T-cell (primary cell): ENCODE results near the gene RSPRY1. TPM values are rescaled to one million over a fixed set of nuclear protein-coding genes. Genes with fewer than 3 reads are reported as not detected.

ENCODE experiments used
- ATAC-seq, 4 experiments: fragments of 200-7000 bp in 3 of 4; fragments of 150-1000 bp in 1 of 4; cut with Tn5 transposase; replicated peaks in 1 of 4; 1 replicate in 3 of 4; 2 replicates in 1 of 4; pipeline ENCODE4 v1.10.0; 2021; ENCODE audit warnings: moderate library complexity in 3 of 4, mild to moderate bottlenecking in 2 of 4, moderate number of reproducible peaks in 1 of 4
- CTCF ChIA-PET, 2 donors: fragments of 300-600 bp; sonication (Branson Sonifier 250); formaldehyde crosslinking; loops; one replicate each; lab custom pipeline; 2022; ENCODE audit warnings: antibody characterized with exemption in 2 of 2; lab: Charles Lee
- POLR2A ChIA-PET, 2 donors: fragments of 300-600 bp; sonication (Branson Sonifier 250); formaldehyde crosslinking; loops; one replicate each; lab custom pipeline; 2022; ENCODE audit warnings: antibody characterized with exemption in 2 of 2; lab: Charles Lee
- DNase-seq, 35 experiments: peaks; one replicate each; pipeline versions ENCODE4 v3.0.0 to v3.0.0-alpha.2; 2013 to 2023
- H3K27ac ChIP-seq: one replicate; pipeline ENCODE4 v1.5.1; 2013; ENCODE audit warnings: low read length
- H3K27me3 ChIP-seq, 2 experiments: replicated peaks in 1 of 2; 1 replicate in 1 of 2; 2 replicates in 1 of 2; pipeline versions ENCODE4 v1.6.1 to v1.7.0; 2013; ENCODE audit warnings: low read length in 1 of 2, mixed read lengths in 1 of 2; ENCODE audit not compliant: control insufficient read depth in 2 of 2, insufficient read depth in 2 of 2; ENCODE audit errors: extremely low read depth in 1 of 2
- H3K36me3 ChIP-seq, 2 donors: 1 replicate in 1 of 2; 2 replicates in 1 of 2; pipeline versions ENCODE4 v1.6.1 to v1.7.0; 2013; ENCODE audit warnings: low read length in 1 of 2; ENCODE audit not compliant: control insufficient read depth in 2 of 2, insufficient read depth in 1 of 2; ENCODE audit errors: extremely low read depth in 1 of 2
- H3K4me1 ChIP-seq, 2 experiments: 1 replicate in 1 of 2; 2 replicates in 1 of 2; pipeline versions ENCODE4 v1.6.1 to v1.7.0; 2013; ENCODE audit warnings: low read length in 2 of 2, mixed read lengths in 1 of 2; ENCODE audit not compliant: insufficient read depth in 2 of 2, control insufficient read depth in 1 of 2; ENCODE audit errors: extremely low read depth in 1 of 2
- H3K4me3 ChIP-seq, 2 donors: 1 replicate in 1 of 2; 2 replicates in 1 of 2; pipeline versions ENCODE4 v1.5.1 to v1.7.0; 2013; ENCODE audit warnings: mild to moderate bottlenecking in 2 of 2, low read length in 1 of 2, moderate library complexity in 1 of 2; ENCODE audit not compliant: control insufficient read depth in 1 of 2; ENCODE audit errors: extremely low read depth in 1 of 2
- H3K9me3 ChIP-seq: 2 replicates; pipeline ENCODE4 v1.7.0; 2013
- H3K27ac Mint-ChIP-seq, 2 donors: one replicate each; pipeline ENCODE4 v1.8.0; 2020 to 2021; ENCODE audit warnings: mild to moderate bottlenecking in 2 of 2, mixed read lengths in 2 of 2
- H3K27me3 Mint-ChIP-seq, 2 donors: one replicate each; pipeline ENCODE4 v1.8.0; 2021 to 2022; ENCODE audit warnings: mixed read lengths in 2 of 2
- H3K36me3 Mint-ChIP-seq: one replicate; pipeline ENCODE4 v1.8.0; 2021; ENCODE audit warnings: mixed read lengths
- H3K4me1 Mint-ChIP-seq, 3 donors: one replicate each; pipeline ENCODE4 v1.8.0; 2020 to 2022; ENCODE audit warnings: mixed read lengths in 3 of 3, mild to moderate bottlenecking in 1 of 3
- H3K4me3 Mint-ChIP-seq, 3 donors: one replicate each; pipeline ENCODE4 v1.8.0; 2020 to 2022; ENCODE audit warnings: mild to moderate bottlenecking in 3 of 3, mixed read lengths in 3 of 3, moderate library complexity in 3 of 3
- H3K9me3 Mint-ChIP-seq, 3 donors: one replicate each; pipeline ENCODE4 v1.8.0; 2020 to 2022; ENCODE audit warnings: mixed read lengths in 3 of 3
- WGBS: methylation state at CpG from one replicate; pipeline ENCODE4 v1.1.5; 2013; ENCODE audit warnings: missing lambda C conversion rate; ENCODE audit not compliant: insufficient coverage; 5-methylcytosine and 5-hydroxymethylcytosine counted together
- total RNA-seq, 35 experiments: library from RNA in 6 of 35; stranded (reverse) in 6 of 35; fragments of 120-200 nt in 1 of 35; gene quantifications; one replicate each; pipeline versions ENCODE4 v1.2.1 to v1.2.4 and lab custom pipeline; 2013 to 2026

RSPRY1 gene
- total RNA-seq, 5 donors from 2014 or later (not counting 1 experiment from before 2014, with no cell fraction given), result 25.0 to 32.0 (median 28.2) TPM

DNA sequence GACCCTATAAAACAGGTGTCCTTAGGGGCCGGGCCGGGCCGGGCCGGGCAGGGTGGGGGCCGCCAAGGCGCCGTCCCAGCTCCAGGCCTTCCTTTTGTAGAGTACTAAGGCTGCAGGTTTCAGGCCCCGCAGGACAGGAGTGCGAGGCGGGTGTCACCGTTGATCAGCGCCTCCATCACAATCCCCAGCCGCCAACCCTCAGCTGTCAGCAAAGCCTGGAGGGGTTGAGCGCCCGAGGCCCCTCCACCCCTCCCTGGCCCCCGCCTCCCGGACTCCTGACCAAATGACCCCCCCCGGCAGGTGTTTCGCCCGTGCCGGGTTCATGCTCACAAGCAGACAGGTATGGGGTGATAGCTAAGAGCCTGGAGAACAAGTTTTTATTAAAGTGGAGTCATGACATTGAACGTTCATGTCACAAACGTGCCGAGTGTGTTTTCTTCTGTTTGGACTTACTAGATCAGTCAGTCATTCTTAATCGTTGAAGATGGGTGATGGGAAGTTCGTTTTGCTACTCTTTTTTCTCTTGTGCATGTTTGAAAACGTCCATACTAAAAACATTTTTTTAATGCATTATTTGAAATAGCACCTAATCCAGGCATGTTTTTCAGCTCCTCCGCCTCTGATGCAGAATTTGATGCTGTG is 59.5 kb downstream of the RSPRY1 start:
- POLR2A ChIA-PET, result interaction anchor here (0.5 to 0.6 kb wide), 3 partner anchors 14 to 286 kb away, joined by 3 to 8 read pairs (median 3); partner anchors contain the start of gene COQ9 (in 1 of the 2)
- H3K36me3 ChIP-seq, result peaks cover 6 to 40% of the 10 kb centered on the region in 2 donors
- ATAC-seq, result peak; percentile 6 to 21 (median 15)
- Mint-ChIP-seq H3K27ac (peak overlapping the region; percentile 58 to 71), H3K27me3 (no peaks in the 10 kb centered on the region), H3K9me3 (no peaks in the 10 kb centered on the region), H3K4me3 (peak overlapping the region; percentile 75 to 93 (median 81)), H3K36me3 (peaks cover 20% of the 10 kb centered on the region), H3K4me1 (peaks cover 18 to 28% (median 21%) of the 10 kb centered on the region in 3 donors)
- H3K9me3 ChIP-seq, result no peaks in the 10 kb centered on the region
- H3K27ac ChIP-seq, result peak overlapping the region; percentile 23
- 5% methylated on average over 14 of the region's 28 CpGs for WGBS
- CTCF ChIA-PET, result no interaction called here
- peaks cover 2 to 17% of the 10 kb centered on the region in 2 experiments for H3K4me1 ChIP-seq
- peak in 3 of 35 experiments; percentile 14 to 38 (median 17) for DNase-seq
- peak overlapping the region; percentile 66 to 68 for H3K4me3 ChIP-seq
- H3K27me3 ChIP-seq, result no peaks in the 10 kb centered on the region

DNA sequence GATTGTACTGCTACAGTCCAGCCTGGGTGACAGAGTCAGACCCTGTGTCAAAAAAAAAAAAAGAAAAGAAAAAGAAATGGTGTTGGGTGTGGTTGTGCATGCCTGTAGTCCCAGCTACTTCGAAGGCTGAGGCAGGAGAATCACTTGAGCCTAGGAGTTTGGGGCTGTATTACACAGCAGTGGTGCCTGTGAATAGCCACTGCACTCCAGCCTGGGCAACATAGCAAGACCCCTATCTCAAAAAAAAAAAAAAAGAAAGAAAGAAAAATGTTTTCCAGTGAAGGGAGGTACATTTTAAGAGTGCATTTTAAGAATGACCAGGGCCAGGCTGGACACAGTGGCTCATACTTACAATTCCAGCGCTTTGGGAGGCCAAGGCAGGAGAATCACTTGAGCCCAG is 65.2 kb downstream of the RSPRY1 start:
- Mint-ChIP-seq H3K36me3 (peaks cover 42% of the 10 kb centered on the region), H3K27ac (no peak overlapping the region), H3K9me3 (no peaks in the 10 kb centered on the region), H3K27me3 (no peaks in the 10 kb centered on the region), H3K4me1 (peaks cover 0 to 2% (median 0%) of the 10 kb centered on the region in 3 donors), H3K4me3 (no peak overlapping the region)
- WGBS, result 88% methylated on average over 1 of the region's 2 CpGs
- DNase-seq (no peak), ATAC-seq (no peak)
- H3K4me1 ChIP-seq, result no peaks in the 10 kb centered on the region
- no peak overlapping the region for H3K4me3 ChIP-seq
- POLR2A ChIA-PET, result interaction anchor here in 1 of 2 donors (0.7 kb wide), 2 partner anchors 11 to 170 kb away, joined by 4 to 8 read pairs; no protein-coding TSS in a partner anchor
- no peaks in the 10 kb centered on the region for H3K27me3 ChIP-seq
- no peaks in the 10 kb centered on the region for H3K9me3 ChIP-seq
- CTCF ChIA-PET, result no interaction called here
- no peak overlapping the region for H3K27ac ChIP-seq
- H3K36me3 ChIP-seq, result peaks cover 8 to 79% of the 10 kb centered on the region in 2 donors

DNA sequence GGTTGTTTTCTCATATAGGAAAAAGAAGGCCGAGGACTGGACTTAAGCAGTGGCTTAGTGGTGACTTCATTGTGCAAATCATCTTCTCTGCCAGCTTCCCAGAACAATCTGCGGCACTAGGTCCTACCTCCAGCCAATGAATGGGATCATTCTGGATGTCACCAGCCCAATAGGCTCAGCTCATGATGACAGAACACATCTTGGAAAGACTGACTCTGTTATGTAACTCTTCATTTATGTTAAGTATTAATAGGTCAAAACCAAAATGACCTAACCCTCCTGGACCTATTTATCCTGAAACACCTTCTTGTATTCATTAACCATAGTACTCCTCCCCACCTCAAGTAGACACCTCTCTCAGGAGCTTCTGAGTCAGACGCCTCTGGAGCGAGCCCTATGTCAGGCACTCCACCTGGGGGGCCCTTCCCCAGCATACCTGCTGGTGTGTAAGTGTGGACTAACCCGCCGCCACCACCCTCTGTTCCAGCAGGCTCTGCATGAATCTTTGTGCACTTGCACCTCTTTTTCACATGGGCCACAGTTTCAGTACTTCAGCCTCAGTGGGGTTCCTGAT is 66.1 kb downstream of the RSPRY1 start:
- POLR2A ChIA-PET, result interaction anchor here in 1 of 2 donors (0.7 kb wide), 1 partner anchor 170 kb away, joined by 4 read pairs; no protein-coding TSS in a partner anchor

DNA sequence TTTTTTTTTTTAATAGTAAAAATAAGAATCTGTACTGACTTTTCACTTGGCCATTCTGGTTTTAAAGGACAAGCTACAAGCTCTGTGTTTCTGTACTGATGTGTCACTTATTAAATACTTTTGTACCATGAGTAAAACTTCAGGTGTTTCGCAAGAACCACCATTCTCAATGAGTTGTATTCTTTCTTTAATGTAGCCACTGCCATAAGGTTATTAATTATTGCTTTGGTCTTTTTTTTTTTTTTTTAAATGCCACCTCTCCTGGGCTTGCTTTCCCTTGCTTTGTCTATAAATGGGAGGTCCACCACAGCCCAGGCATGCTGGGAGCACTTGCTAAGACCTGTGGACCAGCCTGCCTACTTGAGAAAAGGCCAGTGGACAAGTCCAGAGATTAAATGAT is 67.3 kb downstream of the RSPRY1 start:
- H3K9me3 ChIP-seq, result no peaks in the 10 kb centered on the region
- ChIA-PET CTCF (no interaction called here), POLR2A (no interaction called here)
- DNase-seq (no peak), ATAC-seq (no peak)
- no peaks in the 10 kb centered on the region for H3K27me3 Mint-ChIP-seq
- H3K36me3 ChIP-seq, result peaks cover 8 to 63% of the 10 kb centered on the region in 2 donors
- no peaks in the 10 kb centered on the region for H3K9me3 Mint-ChIP-seq
- no CpG with 5 or more reads among the region's 1 CpG for whole genome bisulfite sequencing
- H3K4me1 Mint-ChIP-seq, result peaks cover 0 to 3% (median 0%) of the 10 kb centered on the region in 3 donors
- no peaks in the 10 kb centered on the region for H3K27me3 ChIP-seq
- no peak overlapping the region for H3K27ac Mint-ChIP-seq
- no peaks in the 10 kb centered on the region for H3K4me1 ChIP-seq
- no peak overlapping the region for H3K4me3 ChIP-seq
- H3K27ac ChIP-seq, result no peak overlapping the region
- no peak overlapping the region for H3K4me3 Mint-ChIP-seq
- peaks cover 36% of the 10 kb centered on the region for H3K36me3 Mint-ChIP-seq

More for the DNA sequence above, 66.1 kb downstream of the RSPRY1 start:
- H3K27me3 ChIP-seq, result no peaks in the 10 kb centered on the region
- peaks cover 8 to 73% of the 10 kb centered on the region in 2 donors for H3K36me3 ChIP-seq
- ATAC-seq (no peak), DNase-seq (no peak)
- no peaks in the 10 kb centered on the region for H3K9me3 ChIP-seq
- H3K4me1 ChIP-seq, result no peaks in the 10 kb centered on the region
- Mint-ChIP-seq H3K27ac (no peak overlapping the region), H3K4me1 (peaks cover 0 to 2% (median 0%) of the 10 kb centered on the region in 3 donors), H3K36me3 (peaks cover 43% of the 10 kb centered on the region), H3K4me3 (no peak overlapping the region), H3K27me3 (no peaks in the 10 kb centered on the region), H3K9me3 (no peaks in the 10 kb centered on the region)
- H3K4me3 ChIP-seq, result no peak overlapping the region
- CTCF ChIA-PET, result no interaction called here
- H3K27ac ChIP-seq, result no peak overlapping the region
- WGBS, result 93% methylated on average over 3 of the region's 6 CpGs

DNA sequence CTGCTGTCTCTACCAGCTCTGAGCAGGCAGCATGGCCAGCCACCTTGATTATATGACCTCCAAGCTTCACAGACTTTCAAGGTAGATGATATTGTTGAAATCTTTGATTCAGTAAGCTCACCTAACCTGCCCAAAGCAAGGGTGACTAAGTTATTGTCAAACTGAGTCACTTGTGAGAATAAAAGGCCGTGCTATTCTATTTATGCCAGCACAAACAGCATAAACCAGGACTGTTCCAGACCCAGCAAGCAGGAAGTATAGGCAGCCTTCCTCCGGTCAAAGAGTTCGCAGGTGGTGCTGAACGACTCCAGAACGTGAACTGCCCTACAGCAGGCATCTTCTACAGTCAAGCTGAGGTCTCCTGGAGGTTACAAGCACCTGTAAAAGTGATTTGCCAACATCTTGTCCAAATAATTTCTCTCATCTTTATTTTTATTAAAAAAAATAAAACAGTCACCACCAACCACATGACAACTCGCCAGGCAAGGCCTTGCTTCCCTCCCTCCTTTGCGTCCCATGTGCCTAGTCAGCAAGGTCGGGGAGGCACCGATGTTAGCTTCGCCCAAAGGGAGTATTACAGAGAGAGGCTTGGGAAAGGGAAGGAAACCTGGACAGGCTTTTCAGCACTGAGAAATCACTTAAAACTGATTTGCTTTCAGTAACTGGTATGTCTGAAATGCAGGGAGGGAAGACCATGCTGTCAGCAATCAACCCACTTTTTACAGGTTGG is 69.7 kb downstream of the RSPRY1 start:
- Mint-ChIP-seq H3K27ac (no peak overlapping the region), H3K9me3 (no peaks in the 10 kb centered on the region), H3K27me3 (no peaks in the 10 kb centered on the region), H3K4me1 (peaks cover 9 to 18% (median 12%) of the 10 kb centered on the region in 3 donors), H3K36me3 (peaks cover 22% of the 10 kb centered on the region), H3K4me3 (no peak overlapping the region)
- DNase-seq (no peak), ATAC-seq (no peak)
- ChIA-PET POLR2A (no interaction called here), CTCF (interaction anchor here in 1 of 2 donors (0.7 kb wide), 1 partner anchor 878 kb away, joined by 3 read pairs; no protein-coding TSS in a partner anchor)
- H3K36me3 ChIP-seq, result peaks cover 2 to 39% of the 10 kb centered on the region in 2 donors
- H3K4me3 ChIP-seq, result no peak overlapping the region
- no peaks in the 10 kb centered on the region for H3K9me3 ChIP-seq
- H3K4me1 ChIP-seq, result peaks cover 5 to 19% of the 10 kb centered on the region in 2 experiments
- no peak overlapping the region for H3K27ac ChIP-seq
- H3K27me3 ChIP-seq, result no peaks in the 10 kb centered on the region
- 80% methylated on average over 2 of the region's 10 CpGs for WGBS
